Neural cell (in vitro differentiated cells): ENCODE data around the gene CAMK2G. TPM values are rescaled to one million over a fixed set of nuclear protein-coding genes. Genes with fewer than 3 reads are reported as not detected.

Source experiments
- H2AFZ ChIP-seq: fragments of 200-600, 300-800 bp; sonication (generic), shearing (Covaris generic); 2 replicates; pipeline ENCODE4 v1.6.0; 2014; ENCODE audit warnings: low read depth, mild to moderate bottlenecking, antibody characterized with exemption, low read length, moderate library complexity
- H3F3A ChIP-seq: fragments of 200-600 bp; shearing (Covaris generic); 2 replicates; pipeline ENCODE4 v1.6.1; 2016; ENCODE audit warnings: mild to moderate bottlenecking, moderate library complexity, mixed read lengths, antibody characterized with exemption, low read length; ENCODE audit not compliant: insufficient read depth, poor library complexity, severe bottlenecking
- H3K27ac ChIP-seq: fragments of 200-600, 300-800 bp; sonication (generic), shearing (Covaris generic); 2 replicates; pipeline ENCODE4 v1.5.1; 2014; ENCODE audit warnings: mild to moderate bottlenecking, low read length, moderate library complexity
- H3K27me3 ChIP-seq: fragments of 300-800, 200-600 bp; sonication (generic), shearing (Covaris generic); 2 replicates; pipeline ENCODE4 v1.6.0; 2014; ENCODE audit warnings: mild to moderate bottlenecking, low read depth, low read length, moderate library complexity; ENCODE audit not compliant: insufficient read depth
- H3K36me3 ChIP-seq: fragments of 300-800, 200-600 bp; sonication (generic), shearing (Covaris generic); 2 replicates; pipeline ENCODE4 v1.5.1; 2014; ENCODE audit warnings: mild to moderate bottlenecking, antibody characterized with exemption, low read length, moderate library complexity; ENCODE audit not compliant: insufficient read depth
- H3K4me2 ChIP-seq: fragments of 300-800, 200-600 bp; sonication (generic), shearing (Covaris generic); 2 replicates; pipeline ENCODE4 v1.6.0; 2014; ENCODE audit warnings: mild to moderate bottlenecking, low read length
- H3K4me3 ChIP-seq: fragments of 300-800, 200-600 bp; sonication (generic), shearing (Covaris generic); 2 replicates; pipeline ENCODE4 v1.5.1; 2014; ENCODE audit warnings: mild to moderate bottlenecking, low read length, moderate library complexity
- H3K79me2 ChIP-seq: fragments of 200-600 bp; shearing (Covaris generic); replicated peaks from 2 replicates; pipeline ENCODE4 v1.6.0; 2014; ENCODE audit warnings: mild to moderate bottlenecking, low read length, moderate library complexity; ENCODE audit not compliant: insufficient read depth
- H3K9ac ChIP-seq: fragments of 300-800, 200-600 bp; sonication (generic), shearing (Covaris generic); 2 replicates; pipeline ENCODE4 v1.6.1; 2016; ENCODE audit warnings: mild to moderate bottlenecking, low read length, mixed read lengths
- H3K9me2 ChIP-seq: fragments of 200-600 bp; shearing (Covaris generic); 2 replicates; pipeline ENCODE4 v1.6.1; 2016; ENCODE audit warnings: mild to moderate bottlenecking, low read length, mixed read lengths; ENCODE audit not compliant: insufficient read depth
- H3K9me3 ChIP-seq: fragments of 200-600, 300-800 bp; sonication (generic), shearing (Covaris generic); 2 replicates; pipeline ENCODE4 v1.6.1; 2016; ENCODE audit warnings: mild to moderate bottlenecking, mixed run types, low read length, moderate library complexity, mixed read lengths
- H4K20me1 ChIP-seq: fragments of 200-600 bp; shearing (Covaris generic); 2 replicates; pipeline ENCODE4 v1.6.1; 2016; ENCODE audit warnings: mild to moderate bottlenecking, mixed run types; ENCODE audit not compliant: insufficient read depth
- CTCF ChIP-seq: fragments of 450-650 bp; IDR thresholded peaks from 2 replicates; pipeline ENCODE4 v1.5.1; 2014; ENCODE audit warnings: antibody characterized with exemption, mild to moderate bottlenecking, moderate library complexity; ENCODE audit not compliant: poor library complexity, severe bottlenecking
- EP300 ChIP-seq: fragments of 450-650 bp; conservative IDR thresholded peaks from 2 replicates; pipeline ENCODE4 v1.6.1; 2014; ENCODE audit warnings: antibody characterized with exemption, mild to moderate bottlenecking, moderate library complexity; ENCODE audit not compliant: poor library complexity, severe bottlenecking
- EZH2 ChIP-seq: fragments of 200-600, 300-800 bp; shearing (Covaris generic), sonication (generic); IDR thresholded peaks from 2 replicates; pipeline ENCODE4 v1.6.1; 2014; ENCODE audit warnings: antibody characterized with exemption, low read length, borderline replicate concordance, mild to moderate bottlenecking; ENCODE audit not compliant: insufficient read depth, poor library complexity, severe bottlenecking
- MXI1 ChIP-seq: fragments of 450-650 bp; conservative IDR thresholded peaks from 2 replicates; pipeline ENCODE4 v1.6.1; 2014; ENCODE audit warnings: antibody characterized with exemption, mild to moderate bottlenecking; ENCODE audit not compliant: poor library complexity, severe bottlenecking
- POLR2AphosphoS5 ChIP-seq: IDR thresholded peaks from 2 replicates; pipeline ENCODE4 v1.6.1; 2012
- RAD21 ChIP-seq: fragments of 450-650 bp; conservative IDR thresholded peaks from 2 replicates; pipeline ENCODE4 v1.6.1; 2014; ENCODE audit warnings: antibody characterized with exemption, mild to moderate bottlenecking, moderate library complexity
- REST ChIP-seq: IDR thresholded peaks from 2 replicates; pipeline ENCODE4 v1.6.1; 2012; ENCODE audit warnings: borderline replicate concordance
- SMC3 ChIP-seq: fragments of 450-650 bp; conservative IDR thresholded peaks from 2 replicates; pipeline ENCODE4 v1.6.1; 2014; ENCODE audit warnings: antibody characterized with exemption, mild to moderate bottlenecking, moderate library complexity; ENCODE audit not compliant: poor library complexity
- TAF1 ChIP-seq: IDR thresholded peaks from 2 replicates; pipeline ENCODE4 v1.6.1; 2012; ENCODE audit warnings: low read depth
- polyA plus RNA-seq: library from polyadenylated mRNA; depleted of rRNA; stranded (reverse); fragments of >200 nt; gene quantifications from 2 replicates; pipeline ENCODE4 v1.2.3, GENCODE V29; 2014

The CAMK2G gene
- polyA plus RNA-seq, 1 donor from 2014 or later, result 55.4 TPM

GRCh38 chr10:73809061-73809818 lies 65.1 kb downstream of the CAMK2G start:
- H3K36me3 ChIP-seq, result no peaks in the 10 kb centered on the region
- H3K9me2 ChIP-seq, result no peaks in the 10 kb centered on the region
- no peak overlapping the region for H2AFZ ChIP-seq
- TF ChIP-seq EZH2, result no peak
- TF ChIP-seq RAD21, result no peak
- TF ChIP-seq MXI1, result no peak
- TF ChIP-seq REST, result no peak
- TF ChIP-seq EP300, result no peak
- TF ChIP-seq POLR2AphosphoS5, result no peak
- TF ChIP-seq SMC3, result no peak
- no peak for TF ChIP-seq CTCF
- TF ChIP-seq TAF1, result no peak
- H4K20me1 ChIP-seq, result no peaks in the 10 kb centered on the region
- peaks cover 7% of the 10 kb centered on the region for H3K79me2 ChIP-seq
- H3K4me3 ChIP-seq, result no peak overlapping the region
- no peaks in the 10 kb centered on the region for H3K27me3 ChIP-seq
- H3K9me3 ChIP-seq, result no peaks in the 10 kb centered on the region
- H3F3A ChIP-seq, result no peaks in the 10 kb centered on the region
- H3K27ac ChIP-seq, result no peak overlapping the region
- no peak overlapping the region for H3K9ac ChIP-seq
- no peak overlapping the region for H3K4me2 ChIP-seq

GRCh38 chr10:73808021-73808815 lies 66.1 kb downstream of the CAMK2G start:
- H3K79me2 ChIP-seq, result peaks cover 7% of the 10 kb centered on the region
- no peaks in the 10 kb centered on the region for H3K27me3 ChIP-seq
- no peaks in the 10 kb centered on the region for H3F3A ChIP-seq
- no peak overlapping the region for H3K9ac ChIP-seq
- H4K20me1 ChIP-seq, result no peaks in the 10 kb centered on the region
- H3K36me3 ChIP-seq, result no peaks in the 10 kb centered on the region
- H3K9me3 ChIP-seq, result no peaks in the 10 kb centered on the region
- no peak overlapping the region for H3K4me3 ChIP-seq
- TF ChIP-seq REST (no peak), EZH2 (no peak), MXI1 (no peak)
- H3K27ac ChIP-seq, result no peak overlapping the region
- H3K4me2 ChIP-seq, result no peak overlapping the region
- no peaks in the 10 kb centered on the region for H3K9me2 ChIP-seq
- no peak overlapping the region for H2AFZ ChIP-seq
